NCI-H510A treated with DMSO at 0.1 percent for 48 hours (cell line): Measurements from ENCODE around the gene MYD88.

Experiments
- DNase-seq: peaks from one replicate; lab custom pipeline; 2025; lab: John Stamatoyannopoulos, UW

The MYD88 gene

GRCh38 chr3:38165722-38166387 is 27.4 kb downstream of the MYD88 start:
- DNase-seq, result no peak

- no peak for DNase-seq
Observed at GRCh38 chr3:38167591-38167990, 29.1 kb downstream of the MYD88 start.

- DNase-seq, result no peak
Observed at GRCh38 chr3:38168151-38169026, 29.9 kb downstream of the MYD88 start.

GRCh38 chr3:38169027-38169317 is 30.5 kb downstream of the MYD88 start:
- DNase-seq, result no peak

- no peak for DNase-seq
Observed at GRCh38 chr3:38170722-38171121, 32.3 kb downstream of the MYD88 start.

- no peak for DNase-seq
Observed at GRCh38 chr3:38171622-38172021, 33.2 kb downstream of the MYD88 start.

GRCh38 chr3:38173834-38174418 is 35.5 kb downstream of the MYD88 start:
- no peak for DNase-seq

- no peak for DNase-seq
Observed at GRCh38 chr3:38177181-38177580, 38.7 kb downstream of the MYD88 start.

- DNase-seq, result no peak
Observed at GRCh38 chr3:38186781-38187180, 48.3 kb downstream of the MYD88 start.

- DNase-seq, result no peak
Observed at GRCh38 chr3:38190481-38190881, 52.0 kb downstream of the MYD88 start.
